ENCODE measurements around the gene TNFRSF18.

TNFRSF18 gene

DNA sequence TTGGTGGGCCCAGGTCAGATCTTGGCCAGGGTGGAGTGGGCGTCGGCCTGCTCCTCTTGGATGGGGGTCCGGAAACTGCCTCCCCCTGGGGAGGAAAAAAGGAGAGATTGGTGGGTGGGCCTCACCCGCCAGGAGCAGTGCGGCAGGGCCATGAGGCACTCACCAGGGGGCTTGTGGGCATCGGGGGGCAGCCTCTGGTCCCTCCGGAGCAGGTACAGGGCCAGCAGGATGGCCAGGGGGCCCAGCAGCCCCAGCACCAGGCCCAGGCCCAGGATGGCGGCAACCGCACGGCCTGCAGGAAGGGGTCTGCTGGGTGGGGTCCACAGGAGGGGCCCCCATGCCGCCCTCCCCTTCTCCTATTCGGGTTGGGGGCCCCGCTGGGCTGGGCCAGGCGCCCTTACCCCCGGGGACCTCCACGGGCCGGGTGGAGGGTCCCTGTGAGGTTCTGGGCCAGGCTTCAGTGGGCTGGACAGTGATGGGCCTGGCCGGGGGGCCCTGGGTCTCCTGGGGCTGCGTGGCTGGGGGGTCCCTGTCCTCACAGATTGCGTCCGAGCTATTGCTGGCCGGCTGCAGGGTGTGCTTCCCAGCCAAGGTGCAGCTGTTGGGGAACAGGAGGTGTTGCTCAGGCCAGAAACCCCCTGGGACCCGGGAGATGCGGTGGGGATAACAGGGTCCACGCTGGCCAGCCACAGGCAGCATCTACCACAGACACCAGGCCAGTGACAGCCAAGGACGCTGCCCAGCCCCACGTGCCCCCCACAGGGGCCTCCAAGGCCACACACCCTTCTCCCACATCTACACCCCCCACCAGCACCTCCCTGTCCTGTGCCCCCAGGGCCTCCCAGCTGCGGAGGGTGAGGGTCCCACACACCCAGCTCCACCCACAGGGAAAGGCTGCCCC lies 5.4 kb upstream of the TNFRSF18 start:
- TF ChIP-seq TAF1 (IDR thresholded peaks at IDR 0.05; ENCODE audit: borderline replicate concordance, insufficient read depth, low read length) (no peak), SIN3A (IDR thresholded peaks at IDR 0.05; ENCODE audit: borderline replicate concordance, insufficient read depth, low read length) (no peak), FOXP2 (optimal IDR thresholded peaks at IDR 0.05; ENCODE audit: borderline replicate concordance, extremely low read depth, extremely low read length, insufficient read depth) (no peak), POLR2AphosphoS5 (IDR thresholded peaks at IDR 0.05; ENCODE audit: low read depth, low read length) (no peak)
- TF ChIP-seq, protein P1, sequence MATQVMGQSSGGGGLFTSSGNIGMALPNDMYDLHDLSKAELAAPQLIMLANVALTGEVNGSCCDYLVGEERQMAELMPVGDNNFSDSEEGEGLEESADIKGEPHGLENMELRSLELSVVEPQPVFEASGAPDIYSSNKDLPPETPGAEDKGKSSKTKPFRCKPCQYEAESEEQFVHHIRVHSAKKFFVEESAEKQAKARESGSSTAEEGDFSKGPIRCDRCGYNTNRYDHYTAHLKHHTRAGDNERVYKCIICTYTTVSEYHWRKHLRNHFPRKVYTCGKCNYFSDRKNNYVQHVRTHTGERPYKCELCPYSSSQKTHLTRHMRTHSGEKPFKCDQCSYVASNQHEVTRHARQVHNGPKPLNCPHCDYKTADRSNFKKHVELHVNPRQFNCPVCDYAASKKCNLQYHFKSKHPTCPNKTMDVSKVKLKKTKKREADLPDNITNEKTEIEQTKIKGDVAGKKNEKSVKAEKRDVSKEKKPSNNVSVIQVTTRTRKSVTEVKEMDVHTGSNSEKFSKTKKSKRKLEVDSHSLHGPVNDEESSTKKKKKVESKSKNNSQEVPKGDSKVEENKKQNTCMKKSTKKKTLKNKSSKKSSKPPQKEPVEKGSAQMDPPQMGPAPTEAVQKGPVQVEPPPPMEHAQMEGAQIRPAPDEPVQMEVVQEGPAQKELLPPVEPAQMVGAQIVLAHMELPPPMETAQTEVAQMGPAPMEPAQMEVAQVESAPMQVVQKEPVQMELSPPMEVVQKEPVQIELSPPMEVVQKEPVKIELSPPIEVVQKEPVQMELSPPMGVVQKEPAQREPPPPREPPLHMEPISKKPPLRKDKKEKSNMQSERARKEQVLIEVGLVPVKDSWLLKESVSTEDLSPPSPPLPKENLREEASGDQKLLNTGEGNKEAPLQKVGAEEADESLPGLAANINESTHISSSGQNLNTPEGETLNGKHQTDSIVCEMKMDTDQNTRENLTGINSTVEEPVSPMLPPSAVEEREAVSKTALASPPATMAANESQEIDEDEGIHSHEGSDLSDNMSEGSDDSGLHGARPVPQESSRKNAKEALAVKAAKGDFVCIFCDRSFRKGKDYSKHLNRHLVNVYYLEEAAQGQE (IDR thresholded peaks at IDR 0.05; ENCODE audit: insufficient read depth in 1 of 2, low read depth in 2 of 2, low read length in 2 of 2) = no peak

DNA sequence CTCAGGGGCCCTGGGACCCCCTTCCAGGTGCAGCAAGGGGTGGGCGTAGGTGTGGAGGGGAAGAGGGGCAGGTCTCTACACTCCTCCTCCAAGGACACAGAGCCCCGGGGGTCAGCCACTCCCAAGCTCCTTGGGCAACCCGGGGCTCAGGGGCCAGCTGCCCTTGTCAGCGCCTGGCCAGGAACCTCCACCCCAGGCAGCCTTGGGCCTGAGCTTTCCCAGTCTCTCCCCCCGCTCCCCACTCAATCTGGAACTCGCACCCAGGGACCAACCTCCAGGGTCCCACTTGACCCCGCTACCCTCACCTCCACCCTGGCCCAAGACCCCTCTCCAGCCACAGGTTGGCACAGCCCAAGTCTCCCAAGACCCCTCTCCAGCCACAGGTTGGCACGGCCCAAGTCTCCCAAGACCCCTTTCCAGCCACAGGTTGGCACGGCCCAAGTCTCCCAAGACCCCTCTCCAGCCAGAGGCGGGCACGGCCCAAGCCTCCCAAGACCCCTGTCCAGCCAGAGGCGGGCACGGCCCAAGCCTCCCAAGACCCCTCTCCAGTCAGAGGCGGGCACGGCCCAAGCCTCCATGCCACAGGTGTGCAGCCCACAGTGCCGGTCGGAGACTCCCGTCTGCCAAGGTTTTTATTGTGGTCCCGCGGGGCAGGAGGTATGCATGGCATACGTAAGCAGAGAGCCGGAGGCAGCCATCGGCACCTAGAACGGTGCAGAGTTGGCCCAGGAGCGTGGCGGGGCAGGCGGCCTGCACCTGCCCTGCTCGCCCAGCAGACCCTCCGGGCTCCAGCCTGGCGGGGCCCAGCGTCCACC lies 4.5 kb upstream of the TNFRSF18 start:
- TF ChIP-seq SIN3A (IDR thresholded peaks at IDR 0.05; ENCODE audit: borderline replicate concordance, insufficient read depth, low read length) (no peak), TAF1 (IDR thresholded peaks at IDR 0.05; ENCODE audit: borderline replicate concordance, insufficient read depth, low read length) (no peak), POLR2AphosphoS5 (IDR thresholded peaks at IDR 0.05; ENCODE audit: low read depth, low read length) (no peak), FOXP2 (optimal IDR thresholded peaks at IDR 0.05; ENCODE audit: borderline replicate concordance, extremely low read depth, extremely low read length, insufficient read depth) (no peak)
- TF ChIP-seq, protein P1 (IDR thresholded peaks at IDR 0.05; ENCODE audit: insufficient read depth in 1 of 2, low read depth in 2 of 2, low read length in 2 of 2) = no peak

DNA sequence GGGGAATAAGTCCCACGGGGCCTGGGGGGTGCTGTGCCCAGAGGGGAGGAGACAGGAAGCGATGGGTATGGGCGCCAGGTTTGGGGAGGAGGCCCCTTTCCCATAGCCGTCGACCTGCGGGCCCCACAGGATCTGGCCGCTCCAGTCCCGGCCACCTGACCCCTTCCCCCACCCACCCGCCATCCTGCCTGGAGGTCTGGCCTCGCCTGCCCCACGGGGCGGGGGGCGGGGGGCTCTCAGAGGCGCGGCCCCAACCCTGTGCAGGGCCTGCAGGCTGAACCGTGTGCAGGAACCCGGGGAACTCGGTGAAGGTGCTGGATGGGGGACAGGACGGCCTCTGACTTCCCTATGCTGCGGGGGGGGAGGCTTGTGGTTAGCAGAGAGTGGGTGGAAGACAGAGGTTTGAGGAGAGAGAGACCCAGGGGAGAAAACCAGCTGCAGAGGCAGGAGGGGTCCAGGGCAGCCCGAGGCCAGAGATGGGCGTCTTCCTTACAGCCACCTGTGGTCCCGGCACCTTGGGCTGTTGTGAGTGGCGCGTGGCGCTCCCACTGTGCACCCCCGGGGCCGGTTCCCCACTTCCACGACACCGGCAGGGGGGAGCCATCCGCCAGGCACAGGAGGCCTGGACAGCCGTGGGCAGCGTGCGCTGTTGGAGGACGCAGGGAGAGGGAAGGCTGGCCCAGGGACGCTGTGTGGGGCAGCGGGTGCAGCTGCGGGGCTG lies 2.5 kb upstream of the TNFRSF18 start:
- TF ChIP-seq SIN3A (IDR thresholded peaks at IDR 0.05; ENCODE audit: borderline replicate concordance, insufficient read depth, low read length) (no peak), TAF1 (IDR thresholded peaks at IDR 0.05; ENCODE audit: borderline replicate concordance, insufficient read depth, low read length) (no peak), FOXP2 (optimal IDR thresholded peaks at IDR 0.05; ENCODE audit: borderline replicate concordance, extremely low read depth, extremely low read length, insufficient read depth) (no peak), POLR2AphosphoS5 (IDR thresholded peaks at IDR 0.05; ENCODE audit: low read depth, low read length) (no peak)
- TF ChIP-seq, protein P1 (IDR thresholded peaks at IDR 0.05; ENCODE audit: insufficient read depth in 1 of 2, low read depth in 2 of 2, low read length in 2 of 2) = no peak

DNA sequence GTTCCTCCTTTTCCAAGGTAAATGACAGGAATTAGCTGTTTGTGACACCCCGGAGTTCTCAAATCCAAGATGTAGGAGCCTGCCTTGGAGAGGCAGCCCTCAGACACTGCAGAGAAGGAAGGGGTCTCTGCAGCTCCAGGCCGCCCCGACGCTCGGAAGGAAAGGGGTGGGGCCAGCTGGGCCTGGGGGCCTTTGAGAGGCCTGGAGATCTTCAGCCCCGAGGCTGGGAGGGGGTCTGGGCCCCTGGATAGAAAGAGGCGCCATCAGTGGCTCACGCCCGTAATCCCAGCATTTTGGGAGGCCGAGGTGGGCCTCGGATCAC lies 1.1 kb upstream of the TNFRSF18 start:
- TF ChIP-seq TAF1 (IDR thresholded peaks at IDR 0.05; ENCODE audit: borderline replicate concordance, insufficient read depth, low read length) (no peak), SIN3A (IDR thresholded peaks at IDR 0.05; ENCODE audit: borderline replicate concordance, insufficient read depth, low read length) (no peak), FOXP2 (optimal IDR thresholded peaks at IDR 0.05; ENCODE audit: borderline replicate concordance, extremely low read depth, extremely low read length, insufficient read depth) (no peak), POLR2AphosphoS5 (IDR thresholded peaks at IDR 0.05; ENCODE audit: low read depth, low read length) (no peak)
- TF ChIP-seq, protein P1 (IDR thresholded peaks at IDR 0.05; ENCODE audit: insufficient read depth in 1 of 2, low read depth in 2 of 2, low read length in 2 of 2) = no peak

Data from PFSK-1 (cell line).